T-helper 2 cell treated with Interferon-gamma antibody and Interleukin-4, amounts not matched to agents 100 ng/mL and 5 ng/mL, for 36 hours (primary cell): ENCODE measurements around the gene SPRED3. TPM values are rescaled to one million over a fixed set of nuclear protein-coding genes. Genes with fewer than 3 reads are reported as not detected.
"Not testable (repeated sequence)": the region's sequence is repeated elsewhere in the genome, so short reads cannot be mapped to it uniquely, and the experiment has no call there.

Experiments used
- intact Hi-C: fragments of 100-400 bp; cut with micrococcal nuclease; formaldehyde crosslinking; loops from one replicate; pipeline ENCODE4 v1.15.1; 2023
- total RNA-seq: library from RNA; stranded (reverse); gene quantifications from 2 replicates; pipeline ENCODE4 v1.2.3, GENCODE V29; 2022

The SPRED3 gene
- total RNA-seq, 1 donor from 2014 or later: 1.9 TPM

DNA sequence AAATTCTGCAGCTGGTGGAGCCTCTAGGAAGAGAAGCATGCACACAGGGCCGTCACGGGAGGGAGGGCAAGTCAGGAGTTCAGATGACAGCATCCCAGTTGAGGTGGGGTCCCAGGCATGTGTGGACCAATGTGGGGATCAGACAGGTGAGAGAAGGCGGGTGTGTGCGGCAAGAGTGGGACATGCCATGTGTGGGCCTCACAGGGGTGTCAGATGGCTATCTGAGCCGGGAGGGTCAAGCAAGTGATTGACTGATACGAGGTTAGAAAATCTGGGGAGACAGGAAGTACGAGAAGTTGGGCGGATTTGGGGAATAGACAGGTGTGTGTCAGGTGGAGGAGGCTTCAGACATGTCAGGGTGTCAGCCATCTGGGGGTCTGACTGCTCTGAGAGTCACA, 28.6 kb downstream of the SPRED3 start:
- intact Hi-C loops: no loop called here

DNA sequence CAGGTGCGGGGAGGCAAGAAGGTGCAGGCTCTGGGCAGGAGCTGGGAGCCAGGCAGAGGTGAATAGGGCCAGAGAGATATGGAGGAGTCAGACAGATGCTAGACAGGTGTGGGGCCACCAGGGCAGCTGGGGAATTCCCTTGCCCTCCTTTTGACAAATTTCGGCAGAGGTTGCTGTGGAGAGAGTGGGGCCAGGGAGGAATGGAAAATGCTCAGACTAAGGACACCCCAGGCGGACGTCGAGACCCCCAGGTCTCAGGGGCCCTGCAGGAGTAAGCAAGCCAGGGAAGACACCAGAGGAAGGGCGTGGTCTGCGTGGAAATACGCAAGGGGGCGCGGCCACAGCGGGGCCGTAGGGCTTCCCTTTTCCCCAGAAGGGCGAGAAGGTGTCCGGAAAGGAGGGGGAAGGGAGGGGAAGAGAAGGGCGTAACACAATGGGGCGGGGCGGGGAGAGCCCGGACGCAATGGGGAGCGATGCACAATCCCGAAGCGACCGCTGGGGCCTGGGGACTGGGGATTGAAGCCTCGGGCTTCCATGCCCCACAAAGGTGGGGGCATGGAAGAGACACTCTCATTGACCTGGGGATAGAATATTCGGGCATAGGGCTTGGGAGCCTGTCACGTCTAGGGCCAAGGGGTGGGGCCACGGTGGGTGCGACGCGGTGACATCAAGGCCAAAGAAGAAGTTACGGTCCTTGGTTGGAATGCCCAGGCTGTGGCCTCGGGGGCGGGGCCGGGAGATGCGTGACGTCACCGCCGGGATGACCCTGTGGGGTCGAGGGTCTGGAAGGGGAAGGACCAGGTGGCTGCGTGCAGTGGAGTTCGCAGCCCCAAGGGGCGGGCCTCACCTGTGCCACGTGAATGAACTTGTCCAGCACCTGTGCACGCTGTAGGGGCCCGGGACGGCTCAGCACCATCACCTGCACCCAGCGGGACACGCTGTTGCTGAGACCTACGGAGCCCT, 29.3 kb downstream of the SPRED3 start:
- intact Hi-C loops: no loop called here

DNA sequence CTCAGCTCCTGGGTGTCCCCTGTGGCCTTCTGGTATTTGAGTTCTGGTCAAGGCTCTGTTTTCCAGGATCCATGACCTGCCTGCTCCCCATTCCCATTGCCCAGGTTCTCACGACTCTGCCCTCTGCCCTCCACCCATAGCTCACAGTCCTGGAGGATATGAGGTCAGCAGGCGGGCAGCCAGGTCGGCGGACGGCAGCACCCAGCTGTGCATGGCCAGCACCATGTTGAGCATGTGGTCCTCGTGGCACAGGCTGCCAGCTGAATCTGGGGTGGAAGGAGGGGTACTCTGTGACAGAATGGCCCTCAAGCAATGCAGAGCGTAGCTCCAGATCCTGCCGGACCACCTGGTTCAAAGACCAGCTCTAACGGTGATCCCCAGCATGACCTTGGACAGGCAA, 32.4 kb downstream of the SPRED3 start:
- intact Hi-C loops: no loop called here

DNA sequence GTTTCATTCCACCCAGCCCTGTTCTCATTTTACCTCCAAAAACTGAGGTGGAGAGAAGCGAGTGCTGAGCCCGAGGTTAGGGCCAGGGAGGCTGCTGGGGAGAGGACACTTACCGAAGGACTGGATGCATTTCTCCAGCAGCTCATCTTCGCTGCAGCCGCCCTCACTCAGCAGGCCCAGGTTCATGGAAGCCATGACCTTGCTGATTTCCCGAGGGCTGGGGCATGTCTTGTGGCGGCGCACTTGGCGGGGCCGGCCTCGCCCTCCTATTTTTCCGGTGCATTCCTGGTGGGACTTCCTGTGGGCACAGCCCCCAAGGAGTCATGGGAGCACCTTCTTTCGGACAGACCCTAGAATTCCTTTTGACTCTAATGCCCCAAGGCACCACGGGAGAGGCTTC, 33.4 kb downstream of the SPRED3 start:
- intact Hi-C loops: no loop called here

DNA sequence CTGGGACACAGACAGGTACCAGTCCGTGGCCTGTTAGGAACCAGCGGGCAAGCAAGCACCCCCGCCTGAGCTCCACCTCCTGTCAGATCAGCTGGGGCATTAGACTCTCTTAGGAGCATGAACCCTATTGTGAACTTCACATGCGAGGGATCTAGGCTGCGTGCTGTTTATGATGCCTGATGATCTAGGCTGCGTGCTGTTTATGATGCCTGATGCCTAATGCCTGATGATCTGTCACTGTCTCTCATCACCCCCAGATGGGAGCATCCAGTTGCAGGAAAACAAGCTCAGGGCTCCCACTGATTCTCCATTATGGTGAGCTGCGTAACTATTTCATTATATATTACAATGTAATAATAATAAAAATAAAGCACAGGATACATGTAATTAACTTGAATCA, 33.9 kb downstream of the SPRED3 start:
- intact Hi-C loops: no loop called here

DNA sequence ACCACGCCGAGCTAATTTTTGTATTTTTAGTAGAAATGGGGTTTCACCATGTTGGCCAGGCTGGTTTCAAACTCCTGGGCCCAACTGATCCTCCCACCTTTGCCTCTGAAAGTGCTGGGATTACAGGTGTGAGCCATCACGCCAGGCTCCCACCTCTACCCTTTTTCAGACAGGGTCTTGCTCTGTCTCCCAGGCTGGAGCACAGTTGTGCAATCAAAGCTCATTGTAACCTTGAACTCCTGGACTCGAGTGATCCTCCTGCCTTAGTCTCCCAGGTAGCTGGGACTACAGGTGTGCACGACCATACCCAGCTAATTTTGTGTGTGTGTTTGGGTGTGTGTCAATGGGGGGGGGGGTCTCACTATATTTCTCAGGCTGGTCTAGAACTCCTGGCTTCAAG, 35.8 kb downstream of the SPRED3 start:
- intact Hi-C loops: no loop called here

DNA sequence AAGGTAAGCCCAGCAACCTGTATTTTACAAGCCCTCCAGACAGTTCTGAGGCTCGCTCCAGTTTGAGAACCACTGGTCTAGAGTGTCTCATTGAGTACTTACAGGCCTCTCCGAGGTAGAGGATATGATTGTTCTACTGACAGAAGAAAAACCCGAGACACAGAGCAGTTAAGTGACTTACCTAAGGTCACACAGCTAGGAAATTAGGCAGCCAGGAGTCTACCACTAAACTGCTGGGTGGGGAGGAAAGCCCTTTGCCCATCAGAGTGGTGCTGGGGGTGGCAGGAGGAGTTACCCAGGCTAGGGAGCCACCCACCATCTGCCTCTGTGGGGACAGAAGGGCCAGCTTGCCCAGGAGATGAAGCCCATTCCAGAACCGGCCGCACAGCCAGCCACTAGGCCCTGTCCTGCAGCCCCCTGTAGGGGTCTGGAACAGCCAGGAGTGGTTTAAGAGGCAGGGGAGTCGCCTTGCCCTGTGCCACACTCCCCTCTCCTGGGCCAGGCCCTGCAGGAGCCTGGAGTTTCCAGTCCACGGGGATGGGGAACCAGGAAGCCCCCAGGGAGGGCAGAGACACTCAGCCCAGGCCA, 36.8 kb downstream of the SPRED3 start:
- intact Hi-C loops: no loop called here

DNA sequence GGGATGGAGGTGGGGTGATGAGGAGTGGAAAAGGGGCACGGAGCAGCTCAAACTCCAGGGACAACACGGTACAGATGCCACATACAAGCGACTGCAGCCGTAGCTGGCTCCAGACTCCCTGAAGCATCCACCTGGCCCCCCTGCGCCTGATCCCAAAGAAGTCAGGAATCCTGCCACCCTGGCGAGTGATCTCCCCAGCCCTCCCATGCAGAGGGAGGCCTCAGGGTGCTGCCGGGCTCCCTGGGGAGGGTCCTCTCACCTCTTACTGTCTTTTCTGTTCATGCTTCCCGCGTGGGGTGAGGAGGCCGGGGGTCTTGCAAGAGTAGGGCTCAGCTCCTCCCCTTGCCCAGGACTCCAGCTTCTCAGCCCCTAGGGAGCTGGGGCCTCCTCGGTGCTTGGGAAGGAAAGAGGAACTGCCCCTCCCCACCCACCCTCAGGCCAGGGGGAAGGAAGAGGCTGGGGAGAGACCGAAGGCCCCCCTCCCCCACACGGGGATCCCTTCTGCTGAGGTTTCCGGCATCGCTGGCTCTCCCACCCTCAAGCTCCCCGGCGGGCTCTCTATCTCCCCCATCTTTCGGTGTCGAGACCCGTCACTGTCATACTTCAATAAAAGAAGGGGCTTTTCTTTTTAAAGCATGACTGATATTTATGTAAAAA, 37.4 kb downstream of the SPRED3 start, which contains the start of gene RASGRP4:
Gene RASGRP4 (minus strand): TSS at position 410 of the 657 bp plus-strand sequence. CDS start 128 bp downstream, at position 282.
- intact Hi-C loops: no loop called here

DNA sequence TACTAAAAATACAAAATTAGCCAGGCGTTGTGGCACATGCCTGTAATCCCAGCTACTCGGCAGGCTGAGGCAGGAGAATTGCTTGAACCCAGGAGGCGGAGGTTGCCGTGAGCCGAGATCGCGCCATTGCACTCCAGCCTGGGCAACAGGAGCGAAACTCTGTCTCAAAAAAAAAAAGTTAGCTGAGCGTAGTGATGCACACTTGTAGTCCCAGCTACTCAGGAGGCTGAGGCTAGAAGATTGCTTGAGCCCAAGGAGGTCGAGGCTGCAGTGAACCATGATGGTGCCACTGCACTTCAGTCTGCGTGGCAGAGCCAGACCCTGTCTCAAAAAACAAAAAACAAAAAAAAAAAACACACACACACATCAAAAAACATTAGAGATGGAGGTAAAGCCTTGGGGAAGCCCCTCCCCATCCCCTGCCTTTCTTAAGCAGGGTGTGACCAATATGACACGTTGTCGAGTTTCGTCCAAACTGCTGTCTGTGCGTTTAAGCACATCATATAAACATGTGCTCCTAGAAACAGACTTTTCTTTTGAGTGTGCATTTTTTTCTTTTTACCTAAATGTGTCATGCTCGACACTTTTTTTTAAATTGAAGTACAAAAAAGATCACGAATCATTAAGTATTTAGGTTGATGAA, 38.7 kb downstream of the SPRED3 start:
- intact Hi-C loops: not testable (repeated sequence)

DNA sequence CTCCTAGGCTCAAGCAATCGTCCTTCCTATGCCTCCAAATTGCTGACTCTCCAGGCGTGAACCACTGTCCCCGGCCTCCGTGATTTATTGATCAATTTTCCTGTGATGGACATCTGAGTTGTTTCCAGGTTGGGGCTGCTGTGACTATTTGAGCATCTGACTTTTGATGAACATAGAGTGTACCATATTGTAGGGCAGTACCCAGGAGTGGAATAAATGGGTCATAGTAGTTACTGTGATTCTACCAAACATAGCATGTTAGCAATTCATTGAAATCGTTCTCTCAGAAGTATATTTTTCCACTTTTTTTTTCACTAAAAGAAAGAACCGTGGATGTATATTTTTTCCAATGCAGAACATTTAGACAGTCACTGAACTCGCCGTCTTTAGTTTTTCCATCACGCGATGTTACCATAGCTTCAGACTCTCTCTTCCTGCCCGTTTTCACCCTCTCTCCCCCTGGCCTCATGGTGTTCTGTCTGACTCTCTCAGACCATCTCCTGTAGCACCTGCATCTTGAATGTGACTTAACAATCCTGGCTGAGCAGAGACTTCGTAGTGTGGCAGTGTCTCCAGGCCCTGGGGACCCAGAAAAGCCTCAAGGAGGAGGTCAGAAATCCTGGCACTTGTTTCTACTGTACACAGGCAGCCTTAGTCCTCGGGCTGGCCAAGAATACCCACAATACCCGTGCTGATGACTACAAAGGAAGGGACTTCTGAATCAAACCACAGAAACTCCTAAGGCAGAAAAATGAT, 40.7 kb downstream of the SPRED3 start:
- intact Hi-C loops: no loop called here

DNA sequence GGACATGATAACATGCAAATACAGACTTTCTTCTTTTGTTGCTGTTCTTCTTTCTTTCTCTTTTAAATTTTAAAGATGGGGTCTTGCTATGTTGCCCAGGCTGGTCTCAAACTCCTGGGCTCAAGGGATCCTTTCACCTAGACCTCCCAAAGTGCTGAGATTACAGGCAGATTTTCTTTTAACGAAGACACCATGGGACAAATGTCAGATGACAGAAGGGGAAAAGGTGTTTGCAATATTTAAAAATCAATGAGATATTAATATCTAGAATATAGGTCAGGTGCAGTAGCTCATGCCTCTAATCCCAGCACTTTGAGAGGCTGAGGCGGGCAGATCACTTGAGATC, 41.3 kb downstream of the SPRED3 start:
- intact Hi-C loops: no loop called here

DNA sequence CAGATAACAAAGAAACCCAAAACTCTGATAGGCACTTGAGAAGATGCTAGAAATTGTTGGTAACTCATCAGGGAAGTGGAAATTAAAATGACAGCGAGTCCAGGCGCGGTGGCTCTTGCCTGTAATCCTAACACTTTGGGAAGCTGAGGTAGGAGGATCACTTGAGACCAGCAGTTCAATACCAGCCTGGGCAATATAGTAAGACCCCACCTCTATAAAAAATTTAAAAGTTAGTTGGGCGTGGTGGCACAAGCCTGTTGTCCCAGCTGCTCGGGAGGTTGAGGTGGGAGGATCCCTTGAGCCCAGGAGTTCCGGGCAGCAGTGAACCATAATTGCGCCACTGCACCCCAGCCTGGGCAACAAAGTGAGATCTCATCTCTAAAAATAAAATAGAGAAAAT, 42.4 kb downstream of the SPRED3 start:
- intact Hi-C loops: no loop called here

DNA sequence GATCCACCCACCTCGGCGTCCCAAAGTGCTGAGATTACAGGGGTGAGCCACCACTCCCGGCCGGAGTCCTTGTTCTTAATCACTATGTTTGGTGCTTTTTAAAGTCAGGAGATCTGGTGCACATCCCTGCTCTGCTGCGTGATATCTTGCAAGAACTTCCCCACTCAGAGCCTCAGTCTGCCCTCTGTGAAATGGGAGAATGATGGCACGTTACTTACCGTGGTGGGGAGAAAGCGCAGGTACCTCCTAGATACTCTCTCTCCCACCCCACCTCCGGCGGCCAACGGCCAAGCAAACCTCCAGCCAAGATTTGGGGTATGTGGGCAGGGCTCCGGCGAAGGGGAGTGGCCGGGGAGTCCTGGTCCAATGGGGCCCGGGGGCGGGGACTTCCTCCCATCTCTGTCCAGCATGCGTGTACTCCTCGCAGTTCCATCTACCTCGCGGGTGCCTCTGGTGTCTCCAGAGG, 44.8 kb downstream of the SPRED3 start, which contains the start of gene RYR1:
Gene RYR1 (plus strand): TSS at position 424 of the 466 bp plus-strand sequence. CDS start 139 bp downstream, outside the sequence.
- intact Hi-C loops: no loop called here

DNA sequence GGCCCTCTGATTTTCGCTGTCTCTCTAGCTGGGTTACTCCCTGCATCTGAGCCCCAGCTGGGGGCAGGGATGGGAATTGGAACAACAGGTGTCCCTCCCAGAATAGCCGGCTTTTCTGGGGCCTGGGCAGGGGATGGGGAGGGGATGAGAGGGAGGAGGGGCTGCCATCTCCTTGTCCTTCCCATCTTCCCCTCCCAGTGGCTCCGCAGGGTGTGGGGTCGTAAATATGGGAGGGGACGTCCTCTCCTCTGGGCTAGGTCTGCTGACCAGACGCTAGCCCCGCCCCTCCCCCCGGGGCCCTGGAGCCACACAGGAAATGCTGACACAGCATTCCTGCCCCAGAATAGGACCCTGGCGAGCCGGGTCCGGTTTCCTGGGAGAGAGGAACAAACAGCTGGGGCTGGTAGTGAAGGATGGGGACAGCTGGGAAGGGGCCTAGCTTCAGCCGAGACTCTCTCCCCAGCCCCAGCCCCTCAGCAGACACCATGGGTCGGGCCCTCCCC, 46.1 kb downstream of the SPRED3 start:
- intact Hi-C loops: no loop called here

DNA sequence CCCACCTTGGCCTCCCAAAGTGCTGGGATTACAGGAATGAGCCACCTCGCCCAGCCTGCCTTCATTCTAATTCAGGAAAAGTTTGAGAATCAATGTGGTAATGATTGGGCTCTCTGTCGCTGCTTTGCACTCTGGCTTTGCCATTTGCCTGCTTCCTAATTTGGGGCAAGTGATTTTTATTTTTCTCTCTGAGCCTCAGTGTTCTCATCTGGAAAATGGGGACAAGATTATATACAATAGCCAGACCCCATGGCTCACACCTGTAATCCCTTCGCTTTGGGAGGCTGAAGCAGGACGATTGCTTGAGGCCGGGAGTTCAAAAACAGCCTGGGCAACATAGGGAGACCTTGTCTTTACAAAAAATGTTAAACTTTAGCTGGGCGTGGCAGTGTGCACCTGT, 48.8 kb downstream of the SPRED3 start:
- intact Hi-C loops: no loop called here

DNA sequence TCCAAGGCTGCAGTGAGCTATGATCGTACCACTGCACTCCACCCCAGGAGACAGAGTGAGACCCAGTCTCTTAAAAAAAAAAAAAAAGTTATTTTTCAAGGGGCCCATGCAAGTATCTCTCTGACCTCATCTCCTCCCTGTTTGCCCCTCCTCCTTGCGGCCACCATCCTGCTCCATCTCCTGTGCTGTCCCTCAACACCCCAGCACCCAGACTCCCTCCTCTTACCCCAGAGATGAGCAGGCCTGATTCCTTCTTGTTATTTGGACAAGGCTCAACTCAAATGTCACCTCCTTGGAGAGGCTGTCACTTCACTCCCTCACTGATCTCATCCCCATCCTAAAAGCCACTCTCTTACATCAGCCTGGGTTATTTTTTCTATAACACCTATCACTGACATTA, 49.4 kb downstream of the SPRED3 start:
- intact Hi-C loops: no loop called here

DNA sequence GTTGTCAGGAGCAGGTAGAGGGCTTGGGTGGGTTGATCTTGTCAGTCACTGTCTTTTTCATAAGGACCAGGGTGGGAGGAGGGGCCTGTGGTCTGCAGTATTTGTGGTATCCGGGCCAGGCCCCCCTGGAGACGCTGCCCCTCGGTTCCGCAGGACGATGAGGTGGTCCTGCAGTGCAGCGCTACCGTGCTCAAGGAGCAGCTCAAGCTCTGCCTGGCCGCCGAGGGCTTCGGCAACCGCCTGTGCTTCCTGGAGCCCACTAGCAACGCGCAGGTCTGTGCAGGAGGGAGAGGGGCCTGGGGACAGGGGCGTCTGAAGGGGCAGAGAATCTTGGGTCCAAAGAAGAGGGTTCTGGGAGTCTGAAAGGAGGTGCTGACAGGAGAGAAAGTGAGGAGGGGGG, 52.1 kb downstream of the SPRED3 start:
- intact Hi-C loops: no loop called here

DNA sequence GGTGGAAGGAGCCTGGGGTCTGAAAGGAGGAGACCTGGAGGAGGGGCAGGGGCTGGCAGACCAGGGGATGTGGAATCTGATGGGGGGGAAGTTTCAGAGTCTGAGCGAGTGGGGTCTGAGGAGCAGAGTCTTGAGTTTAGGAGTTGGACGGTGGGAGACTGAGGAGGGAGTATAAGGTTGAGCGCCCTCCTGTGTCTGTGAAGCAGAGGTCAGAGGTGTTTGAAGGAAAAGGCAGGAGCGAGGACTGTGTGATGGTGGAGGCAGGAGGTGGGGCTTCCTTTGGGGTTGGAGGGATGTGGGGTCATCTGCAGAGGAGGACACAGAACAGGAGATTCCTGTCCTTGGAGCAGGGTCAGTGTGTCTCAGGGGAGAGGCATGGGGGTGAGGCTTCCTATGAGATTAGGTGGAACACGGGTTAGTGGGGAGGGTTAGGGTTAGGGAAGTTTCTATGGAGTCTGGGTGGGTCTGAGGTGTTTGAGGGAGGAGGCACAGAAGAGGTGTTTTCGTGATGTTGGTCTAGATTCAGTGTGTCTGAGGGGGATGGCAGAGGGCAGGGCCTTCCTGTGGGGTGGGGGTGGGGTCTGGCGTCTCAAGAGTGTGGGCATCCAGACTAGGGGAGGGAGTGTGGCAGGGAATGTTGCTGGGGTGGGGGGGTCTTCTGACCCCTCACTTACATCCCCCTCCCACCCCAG, 53.3 kb downstream of the SPRED3 start:
- intact Hi-C loops: no loop called here

DNA sequence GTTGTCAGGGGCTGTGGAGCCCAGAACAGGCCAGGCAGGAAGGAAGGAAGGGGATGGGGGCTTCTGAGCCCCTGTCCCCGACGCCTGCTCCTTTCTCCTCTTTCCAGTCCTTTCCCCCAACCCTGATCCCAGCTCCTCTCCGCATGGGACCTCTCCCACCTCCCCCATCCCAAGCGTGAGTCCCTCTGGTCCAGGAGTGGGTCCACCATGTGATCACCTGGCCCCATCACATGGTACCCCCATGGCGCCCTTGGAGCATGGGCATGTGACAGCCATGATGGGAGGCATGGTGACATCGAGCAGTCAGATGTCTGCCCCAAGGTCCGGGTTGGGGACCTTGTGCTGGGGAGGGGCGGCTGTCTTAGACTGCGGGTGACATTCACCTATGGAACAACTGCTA, 54.2 kb downstream of the SPRED3 start:
- intact Hi-C loops: no loop called here

DNA sequence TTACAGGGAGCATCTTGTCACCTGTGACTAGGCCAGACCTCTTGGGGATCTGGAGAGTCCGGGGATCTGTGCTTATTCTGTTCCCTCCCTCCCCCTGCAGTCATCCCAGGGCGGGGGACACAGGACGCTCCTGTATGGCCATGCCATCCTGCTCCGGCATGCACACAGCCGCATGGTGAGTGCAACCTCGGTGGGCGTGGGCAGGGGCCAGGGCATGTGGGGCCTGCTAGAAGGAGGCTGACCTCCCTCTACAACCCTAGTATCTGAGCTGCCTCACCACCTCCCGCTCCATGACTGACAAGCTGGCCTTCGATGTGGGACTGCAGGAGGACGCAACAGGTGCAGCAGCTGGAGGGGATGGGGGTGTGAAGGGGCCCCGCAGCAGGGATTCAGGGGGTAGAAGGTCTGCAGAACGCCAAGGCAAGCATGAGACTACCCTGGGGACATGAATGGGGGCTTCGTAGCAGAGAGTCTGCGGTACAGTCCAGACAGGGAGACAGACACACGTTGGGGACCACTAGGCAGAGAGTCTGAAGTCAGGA, 55.0 kb downstream of the SPRED3 start:
- intact Hi-C loops: no loop called here
